ENCODE results near the gene FAM13A.

Gene FAM13A

GRCh38 chr4:88827442-88827841 is 229.5 kb downstream of the FAM13A start:
- Mint-ChIP-seq H3K27me3 (no peaks in the 10 kb centered on the region), H3K36me3 (peaks cover 5% of the 10 kb centered on the region), H3K4me1 (peaks cover 16% of the 10 kb centered on the region), H3K4me3 (no peak overlapping the region), H3K27ac (no peak overlapping the region), H3K9me3 (no peaks in the 10 kb centered on the region)
- no peak for DNase-seq
- CTCF ChIA-PET, result interaction anchor here (1.0 kb wide), 1 partner anchor 196 kb away, joined by 3 read pairs; no protein-coding TSS in a partner anchor

GRCh38 chr4:88826771-88827170 is 230.2 kb downstream of the FAM13A start:
- Mint-ChIP-seq H3K27me3 (no peaks in the 10 kb centered on the region), H3K27ac (no peak overlapping the region), H3K36me3 (peaks cover 8% of the 10 kb centered on the region), H3K4me3 (no peak overlapping the region), H3K4me1 (peaks cover 16% of the 10 kb centered on the region), H3K9me3 (no peaks in the 10 kb centered on the region)
- CTCF ChIA-PET, result no interaction called here
- DNase-seq, result no peak

- DNase-seq, result no peak
- Mint-ChIP-seq H3K4me3 (no peak overlapping the region), H3K9me3 (no peaks in the 10 kb centered on the region), H3K27ac (no peak overlapping the region), H3K36me3 (peaks cover 11% of the 10 kb centered on the region), H3K4me1 (peaks cover 17% of the 10 kb centered on the region), H3K27me3 (no peaks in the 10 kb centered on the region)
- CTCF ChIA-PET, result no interaction called here
Observed at GRCh38 chr4:88825931-88826330, 231.1 kb downstream of the FAM13A start.

- Mint-ChIP-seq H3K27ac (peak overlapping the region; percentile 97), H3K27me3 (no peaks in the 10 kb centered on the region), H3K4me1 (peaks cover 30% of the 10 kb centered on the region), H3K9me3 (no peaks in the 10 kb centered on the region), H3K36me3 (peaks cover 30% of the 10 kb centered on the region), H3K4me3 (peak overlapping the region; percentile 88)
- DNase-seq, result peak; percentile 86
- CTCF ChIA-PET, result interaction anchor here (1.0 to 1.1 kb wide), 2 partner anchors 199 to 200 kb away, joined by 3 read pairs; no protein-coding TSS in a partner anchor
Observed at GRCh38 chr4:88823058-88823919, 233.7 kb downstream of the FAM13A start.

- DNase-seq, result no peak
- Mint-ChIP-seq H3K36me3 (peaks cover 39% of the 10 kb centered on the region), H3K27ac (peak overlapping the region; percentile 97), H3K27me3 (no peaks in the 10 kb centered on the region), H3K4me3 (peak overlapping the region; percentile 88), H3K4me1 (peaks cover 37% of the 10 kb centered on the region), H3K9me3 (no peaks in the 10 kb centered on the region)
- CTCF ChIA-PET, result interaction anchor here (8.1 kb wide), 1 partner anchor 200 kb away, joined by 166 read pairs; no protein-coding TSS in a partner anchor
Observed at GRCh38 chr4:88822034-88822789, 234.8 kb downstream of the FAM13A start.

GRCh38 chr4:88821522-88821921 is 235.5 kb downstream of the FAM13A start:
- no peaks in the 10 kb centered on the region for H3K27me3 Mint-ChIP-seq
- peaks cover 45% of the 10 kb centered on the region for H3K36me3 Mint-ChIP-seq
- peaks cover 41% of the 10 kb centered on the region for H3K4me1 Mint-ChIP-seq
- H3K27ac Mint-ChIP-seq, result peak overlapping the region; percentile 50
- H3K4me3 Mint-ChIP-seq, result peak overlapping the region; percentile 88
- no peak for DNase-seq
- H3K9me3 Mint-ChIP-seq, result no peaks in the 10 kb centered on the region
- CTCF ChIA-PET, result interaction anchor here (8.1 kb wide), 1 partner anchor 200 kb away, joined by 166 read pairs; no protein-coding TSS in a partner anchor

- DNase-seq, result no peak
- H3K9me3 Mint-ChIP-seq, result no peaks in the 10 kb centered on the region
- CTCF ChIA-PET, result interaction anchor here (0.9 to 8.1 kb wide), 3 partner anchors 34 to 201 kb away, joined by 3 to 166 read pairs (median 3); no protein-coding TSS in a partner anchor
- peaks cover 50% of the 10 kb centered on the region for H3K36me3 Mint-ChIP-seq
- H3K4me1 Mint-ChIP-seq, result peaks cover 46% of the 10 kb centered on the region
- peak overlapping the region; percentile 62 for H3K27ac Mint-ChIP-seq
- H3K4me3 Mint-ChIP-seq, result peak overlapping the region; percentile 88
- no peaks in the 10 kb centered on the region for H3K27me3 Mint-ChIP-seq
Observed at GRCh38 chr4:88820698-88821415, 236.1 kb downstream of the FAM13A start.

GRCh38 chr4:88819818-88820697 is 236.9 kb downstream of the FAM13A start:
- Mint-ChIP-seq H3K9me3 (no peaks in the 10 kb centered on the region), H3K36me3 (peaks cover 53% of the 10 kb centered on the region), H3K4me3 (peak overlapping the region; percentile 88), H3K27me3 (no peaks in the 10 kb centered on the region), H3K4me1 (peaks cover 49% of the 10 kb centered on the region), H3K27ac (peak overlapping the region; percentile 69)
- DNase-seq, result no peak
- CTCF ChIA-PET, result interaction anchor here (0.6 to 8.1 kb wide), 9 partner anchors 12 to 435 kb away, joined by 3 to 166 read pairs (median 3); no protein-coding TSS in a partner anchor

GRCh38 chr4:88818631-88819470 is 238.1 kb downstream of the FAM13A start:
- DNase-seq, result peak; percentile 70
- CTCF ChIA-PET, result interaction anchor here (0.9 to 8.1 kb wide), 12 partner anchors 12 to 437 kb away, joined by 3 to 166 read pairs (median 3); no protein-coding TSS in a partner anchor
- H3K27me3 Mint-ChIP-seq, result no peaks in the 10 kb centered on the region
- no peaks in the 10 kb centered on the region for H3K9me3 Mint-ChIP-seq
- H3K27ac Mint-ChIP-seq, result peak overlapping the region; percentile 53
- H3K36me3 Mint-ChIP-seq, result peaks cover 60% of the 10 kb centered on the region
- peaks cover 52% of the 10 kb centered on the region for H3K4me1 Mint-ChIP-seq
- H3K4me3 Mint-ChIP-seq, result peak overlapping the region; percentile 88

GRCh38 chr4:88817740-88818139 is 239.2 kb downstream of the FAM13A start:
- no peak for DNase-seq
- Mint-ChIP-seq H3K4me3 (peak overlapping the region; percentile 88), H3K4me1 (peaks cover 49% of the 10 kb centered on the region), H3K27me3 (no peaks in the 10 kb centered on the region), H3K27ac (peak overlapping the region; percentile 11), H3K9me3 (no peaks in the 10 kb centered on the region), H3K36me3 (peaks cover 60% of the 10 kb centered on the region)
- CTCF ChIA-PET, result interaction anchor here (1.5 to 8.1 kb wide), 2 partner anchors 13 to 204 kb away, joined by 3 to 166 read pairs; no protein-coding TSS in a partner anchor

- DNase-seq, result no peak
- peaks cover 49% of the 10 kb centered on the region for H3K4me1 Mint-ChIP-seq
- H3K4me3 Mint-ChIP-seq, result no peak overlapping the region
- H3K27me3 Mint-ChIP-seq, result no peaks in the 10 kb centered on the region
- peaks cover 62% of the 10 kb centered on the region for H3K36me3 Mint-ChIP-seq
- no peak overlapping the region for H3K27ac Mint-ChIP-seq
- CTCF ChIA-PET, result interaction anchor here (8.1 kb wide), 1 partner anchor 206 kb away, joined by 166 read pairs; no protein-coding TSS in a partner anchor
- no peaks in the 10 kb centered on the region for H3K9me3 Mint-ChIP-seq
Observed at GRCh38 chr4:88816360-88816759, 240.6 kb downstream of the FAM13A start.

- H3K36me3 Mint-ChIP-seq, result peaks cover 57% of the 10 kb centered on the region
- CTCF ChIA-PET, result interaction anchor here (8.1 kb wide), 1 partner anchor 208 kb away, joined by 166 read pairs; no protein-coding TSS in a partner anchor
- no peak overlapping the region for H3K27ac Mint-ChIP-seq
Observed at GRCh38 chr4:88814043-88814617, 242.9 kb downstream of the FAM13A start.

More at GRCh38 chr4:88814043-88814617, 242.9 kb downstream of the FAM13A start:
- no peak for DNase-seq
- Mint-ChIP-seq H3K27me3 (no peaks in the 10 kb centered on the region), H3K9me3 (no peaks in the 10 kb centered on the region), H3K4me3 (no peak overlapping the region), H3K4me1 (peaks cover 44% of the 10 kb centered on the region)
